Retinal pigment epithelial cell (primary cell): ENCODE results near the gene TMEM150C.

Experiments
- DNase-seq: peaks from one replicate; pipeline ENCODE4 v3.0.0-alpha.2; 2010; ENCODE audit warnings: low read depth
- H3K4me3 ChIP-seq: 2 replicates; pipeline ENCODE4 v1.5.1; 2011; ENCODE audit warnings: mild to moderate bottlenecking, low read length, control low read depth, moderate library complexity
- CTCF ChIP-seq: conservative IDR thresholded peaks from 2 replicates; pipeline ENCODE4 v1.5.1; 2011; ENCODE audit warnings: low read depth, low read length, control low read depth, inconsistent platforms

TMEM150C gene

GRCh38 chr4:82447886-82448285, 113.9 kb downstream of the TMEM150C start:
- DNase-seq, result no peak
- no peak overlapping the region for H3K4me3 ChIP-seq
- TF ChIP-seq CTCF, result no peak

GRCh38 chr4:82439088-82439487, 122.7 kb downstream of the TMEM150C start:
- no peak overlapping the region for H3K4me3 ChIP-seq
- TF ChIP-seq CTCF, result no peak
- no peak for DNase-seq

GRCh38 chr4:82437285-82438005, 124.3 kb downstream of the TMEM150C start:
- DNase-seq, result no peak
- no peak for TF ChIP-seq CTCF

GRCh38 chr4:82436780-82437179, 125.0 kb downstream of the TMEM150C start:
- no peak for DNase-seq
- TF ChIP-seq CTCF, result no peak
- H3K4me3 ChIP-seq, result no peak overlapping the region

More at GRCh38 chr4:82437285-82438005, 124.3 kb downstream of the TMEM150C start:
- no peak overlapping the region for H3K4me3 ChIP-seq

- H3K4me3 ChIP-seq, result no peak overlapping the region
- TF ChIP-seq CTCF, result no peak
- DNase-seq, result no peak
Measured at GRCh38 chr4:82436130-82436529, 125.7 kb downstream of the TMEM150C start.

GRCh38 chr4:82434949-82435348, 126.8 kb downstream of the TMEM150C start:
- no peak overlapping the region for H3K4me3 ChIP-seq
- no peak for TF ChIP-seq CTCF
- DNase-seq, result no peak

- H3K4me3 ChIP-seq, result no peak overlapping the region
- DNase-seq, result no peak
- no peak for TF ChIP-seq CTCF
Measured at GRCh38 chr4:82433791-82434190, 128.0 kb downstream of the TMEM150C start.
